ENCODE results near the gene ERP29. TPM values are rescaled to one million over a fixed set of nuclear protein-coding genes. Genes with fewer than 3 reads are reported as not detected.

ERP29 gene
- total and polyA plus RNA-seq, 3 experiments from 2014 or later = 87.4 to 188 (median 88.0) TPM

GRCh38 chr12:112046003-112046402 is 32.8 kb downstream of the ERP29 start:
- no peaks in the 10 kb centered on the region for H3K9me3 Mint-ChIP-seq
- no peaks in the 10 kb centered on the region for H3K4me1 ChIP-seq (ENCODE audit: insufficient read depth, low read length)
- peak overlapping the region in 1 of 8 donors; percentile 59 for H3K27ac Mint-ChIP-seq
- ChIA-PET CTCF (interaction anchor here (0.7 kb wide), 1 partner anchor 209 kb away, joined by 4 read pairs; no protein-coding TSS in a partner anchor), POLR2A (no interaction called here)
- H3K27me3 ChIP-seq (ENCODE audit: insufficient read depth, low read length, poor library complexity, severe bottlenecking) = no peaks in the 10 kb centered on the region
- H3K4me3 ChIP-seq (ENCODE audit: low read length) = no peak overlapping the region
- H3K4me1 Mint-ChIP-seq = no peaks in the 10 kb centered on the region
- H3K4me3 Mint-ChIP-seq = no peak overlapping the region
- peaks cover 4 to 75% (median 25%) of the 10 kb centered on the region in 3 donors for H3K36me3 Mint-ChIP-seq
- no peaks in the 10 kb centered on the region for H3K27me3 Mint-ChIP-seq
- H3K27ac ChIP-seq (ENCODE audit: low read depth, low read length) = no peak overlapping the region
- H3K36me3 ChIP-seq (ENCODE audit: insufficient read depth, low read length) = peaks cover 43% of the 10 kb centered on the region
- H3K9me3 ChIP-seq (ENCODE audit: low read length) = no peaks in the 10 kb centered on the region
- no peak for DNase-seq

GRCh38 chr12:112049351-112049750 is 36.1 kb downstream of the ERP29 start:
- Histone ChIP-seq H3K4me3 (ENCODE audit: low read length) (no peak overlapping the region), H3K9me3 (ENCODE audit: low read length) (no peaks in the 10 kb centered on the region), H3K27me3 (ENCODE audit: insufficient read depth, low read length, poor library complexity, severe bottlenecking) (no peaks in the 10 kb centered on the region), H3K36me3 (ENCODE audit: insufficient read depth, low read length) (peaks cover 53% of the 10 kb centered on the region), H3K4me1 (ENCODE audit: insufficient read depth, low read length) (no peaks in the 10 kb centered on the region), H3K27ac (ENCODE audit: low read depth, low read length) (no peak overlapping the region)
- Mint-ChIP-seq H3K4me3 (no peak overlapping the region), H3K36me3 (peaks cover 4 to 83% (median 24%) of the 10 kb centered on the region in 3 donors), H3K4me1 (peaks cover 0 to 1% (median 0%) of the 10 kb centered on the region in 3 donors), H3K27ac (peak overlapping the region in 2 of 8 donors; percentile 55 to 64), H3K27me3 (no peaks in the 10 kb centered on the region), H3K9me3 (no peaks in the 10 kb centered on the region)
- ChIA-PET POLR2A (no interaction called here), CTCF (interaction anchor here (0.6 to 1.4 kb wide), 3 partner anchors 9 to 104 kb away, joined by 3 to 4 read pairs (median 3); no protein-coding TSS in a partner anchor)
- DNase-seq = no peak

- Histone ChIP-seq H3K36me3 (ENCODE audit: insufficient read depth, low read length) (peaks cover 10% of the 10 kb centered on the region), H3K27me3 (ENCODE audit: insufficient read depth, low read length, poor library complexity, severe bottlenecking) (no peaks in the 10 kb centered on the region), H3K27ac (ENCODE audit: low read depth, low read length) (no peak overlapping the region), H3K9me3 (ENCODE audit: low read length) (no peaks in the 10 kb centered on the region), H3K4me1 (ENCODE audit: insufficient read depth, low read length) (no peaks in the 10 kb centered on the region), H3K4me3 (ENCODE audit: low read length) (no peak overlapping the region)
- CTCF ChIA-PET = no interaction called here
- Mint-ChIP-seq H3K27me3 (no peaks in the 10 kb centered on the region), H3K4me1 (no peaks in the 10 kb centered on the region), H3K4me3 (no peak overlapping the region), H3K36me3 (peaks cover 5 to 74% (median 10%) of the 10 kb centered on the region in 3 donors), H3K9me3 (no peaks in the 10 kb centered on the region), H3K27ac (peak overlapping the region in 4 of 8 donors; percentile 0 to 74 (median 48))
- no peak for DNase-seq
- POLR2A ChIA-PET = interaction anchor here (0.5 to 1.2 kb wide), 2 partner anchors 10 to 30 kb away, joined by 3 read pairs; no protein-coding TSS in a partner anchor
These were observed 47.9 kb downstream of the ERP29 start for GRCh38 chr12:112061137-112061536.

- Histone ChIP-seq H3K9me3 (ENCODE audit: low read length) (no peaks in the 10 kb centered on the region), H3K27ac (ENCODE audit: low read depth, low read length) (no peak overlapping the region), H3K27me3 (ENCODE audit: insufficient read depth, low read length, poor library complexity, severe bottlenecking) (no peaks in the 10 kb centered on the region), H3K4me3 (ENCODE audit: low read length) (no peak overlapping the region), H3K36me3 (ENCODE audit: insufficient read depth, low read length) (peaks cover 28% of the 10 kb centered on the region), H3K4me1 (ENCODE audit: insufficient read depth, low read length) (no peaks in the 10 kb centered on the region)
- H3K27ac Mint-ChIP-seq = no peak overlapping the region
- H3K9me3 Mint-ChIP-seq = no peaks in the 10 kb centered on the region
- no peak for DNase-seq
- ChIA-PET CTCF (no interaction called here), POLR2A (no interaction called here)
- H3K36me3 Mint-ChIP-seq = peaks cover 5 to 79% (median 9%) of the 10 kb centered on the region in 3 donors
- H3K4me3 Mint-ChIP-seq = no peak overlapping the region
- no peaks in the 10 kb centered on the region for H3K4me1 Mint-ChIP-seq
- no peaks in the 10 kb centered on the region for H3K27me3 Mint-ChIP-seq
These were observed 50.0 kb downstream of the ERP29 start for GRCh38 chr12:112063273-112063672.

- Histone ChIP-seq H3K27me3 (ENCODE audit: insufficient read depth, low read length, poor library complexity, severe bottlenecking) (no peaks in the 10 kb centered on the region), H3K27ac (ENCODE audit: low read depth, low read length) (no peak overlapping the region), H3K4me3 (ENCODE audit: low read length) (no peak overlapping the region), H3K36me3 (ENCODE audit: insufficient read depth, low read length) (peaks cover 32% of the 10 kb centered on the region), H3K4me1 (ENCODE audit: insufficient read depth, low read length) (no peaks in the 10 kb centered on the region), H3K9me3 (ENCODE audit: low read length) (no peaks in the 10 kb centered on the region)
- POLR2A ChIA-PET = no interaction called here
- H3K4me3 Mint-ChIP-seq = no peak overlapping the region
- peak overlapping the region in 3 of 8 donors; percentile 3 to 51 (median 26) for H3K27ac Mint-ChIP-seq
- no peaks in the 10 kb centered on the region for H3K4me1 Mint-ChIP-seq
- DNase-seq = no peak
- CTCF ChIA-PET = interaction anchor here (0.8 kb wide), 1 partner anchor 20 kb away, joined by 3 read pairs; no protein-coding TSS in a partner anchor
- no peaks in the 10 kb centered on the region for H3K9me3 Mint-ChIP-seq
- no peaks in the 10 kb centered on the region for H3K27me3 Mint-ChIP-seq
- peaks cover 0 to 77% (median 13%) of the 10 kb centered on the region in 3 donors for H3K36me3 Mint-ChIP-seq
These were observed 53.3 kb downstream of the ERP29 start for GRCh38 chr12:112066566-112066965.

Other genes with a start within 250 kb of the ERP29 start
- gene ALDH2, start 246.5 kb upstream of the ERP29 start, total RNA-seq = 1 to 10 TPM; 1.2 to 1.4 TPM
- 0.45 TPM for gene ALDH2, start 246.5 kb upstream of the ERP29 start, polyA plus RNA-seq
- gene MAPKAPK5, start 171.2 kb upstream of the ERP29 start, total RNA-seq = 10 to 100 TPM; 69.8 to 72.1 TPM
- 47.6 TPM for gene MAPKAPK5, start 171.2 kb upstream of the ERP29 start, polyA plus RNA-seq
- gene TMEM116, start 261 bp upstream of the ERP29 start, total RNA-seq = 10 to 100 TPM; 13.1 to 13.7 TPM
- 28.4 TPM for gene TMEM116, start 261 bp upstream of the ERP29 start, polyA plus RNA-seq
- 10 to 100 TPM; 39.0 to 41.5 TPM for gene NAA25, start 95.4 kb downstream of the ERP29 start, total RNA-seq
- 18.4 TPM for gene NAA25, start 95.4 kb downstream of the ERP29 start, polyA plus RNA-seq
- gene TRAFD1, start 112.1 kb downstream of the ERP29 start, total RNA-seq = 10 to 100 TPM; 34.5 TPM
- 55.6 TPM for gene TRAFD1, start 112.1 kb downstream of the ERP29 start, polyA plus RNA-seq